Neural progenitor cell (in vitro differentiated cells): ENCODE results near the gene KIF11. TPM values are rescaled to one million over a fixed set of nuclear protein-coding genes. Genes with fewer than 3 reads are reported as not detected.

ENCODE experiments used
- DNase-seq: peaks from one replicate; pipeline ENCODE4 v3.0.0-alpha.2; 2016; ENCODE audit warnings: low spot score
- H2AFZ ChIP-seq: fragments of 200-600 bp; sonication (generic); replicated peaks from 2 replicates; pipeline ENCODE4 v1.6.1; 2016; ENCODE audit warnings: antibody characterized with exemption
- H3F3A ChIP-seq: fragments of 200-600 bp; sonication (generic); 2 replicates; pipeline ENCODE4 v1.6.1; 2016; ENCODE audit warnings: antibody characterized with exemption, low read depth
- H3K27ac ChIP-seq: fragments of 200-600 bp; sonication (generic); 2 replicates; pipeline ENCODE4 v1.5.1; 2016; ENCODE audit warnings: mild to moderate bottlenecking
- H3K27me3 ChIP-seq: fragments of 200-600 bp; sonication (generic); 2 replicates; pipeline ENCODE4 v1.6.1; 2016; ENCODE audit warnings: mild to moderate bottlenecking, moderate library complexity
- H3K36me3 ChIP-seq: fragments of 200-600 bp; sonication (generic); 2 replicates; pipeline ENCODE4 v1.5.1; 2016
- H3K4me1 ChIP-seq: fragments of 200-600 bp; sonication (generic); 2 replicates; pipeline ENCODE4 v1.6.1; 2016; ENCODE audit warnings: mixed run types
- H3K4me2 ChIP-seq: fragments of 200-600 bp; sonication (generic); 2 replicates; pipeline ENCODE4 v1.6.1; 2016
- H3K4me3 ChIP-seq: fragments of 200-600 bp; sonication (generic); 2 replicates; pipeline ENCODE4 v1.5.1; 2016
- H3K79me2 ChIP-seq: fragments of 200-600 bp; sonication (generic); 2 replicates; pipeline ENCODE4 v1.6.1; 2016; ENCODE audit warnings: low read depth
- H3K9ac ChIP-seq: fragments of 200-600 bp; sonication (generic); 2 replicates; pipeline ENCODE4 v1.6.1; 2016
- H3K9me3 ChIP-seq: fragments of 200-600 bp; sonication (generic); 2 replicates; pipeline ENCODE4 v1.5.1; 2016; ENCODE audit warnings: low read depth
- H4K20me1 ChIP-seq: fragments of 200-600 bp; sonication (generic); 2 replicates; pipeline ENCODE4 v1.6.1; 2016; ENCODE audit warnings: low read depth
- H3K27ac Mint-ChIP-seq: 3 replicates; pipeline ENCODE4 v1.8.0; 2021; ENCODE audit warnings: mixed read lengths
- H3K27me3 Mint-ChIP-seq: 2 replicates; pipeline ENCODE4 v1.8.0; 2022; ENCODE audit warnings: low read depth, mild to moderate bottlenecking, inconsistent platforms, moderate library complexity, mixed read lengths; ENCODE audit not compliant: insufficient read depth
- H3K36me3 Mint-ChIP-seq: 3 replicates; pipeline ENCODE4 v1.8.0; 2021; ENCODE audit warnings: mixed read lengths
- H3K4me1 Mint-ChIP-seq: 3 replicates; pipeline ENCODE4 v1.8.0; 2021; ENCODE audit warnings: mixed read lengths
- H3K4me3 Mint-ChIP-seq: 3 replicates; pipeline ENCODE4 v1.8.0; 2021; ENCODE audit warnings: mild to moderate bottlenecking, moderate library complexity, mixed read lengths
- H3K9me3 Mint-ChIP-seq: 3 replicates; pipeline ENCODE4 v1.8.0; 2020; ENCODE audit warnings: mixed read lengths
- EZH2 ChIP-seq: fragments of 200-600 bp; sonication (generic); IDR thresholded peaks from 2 replicates; pipeline ENCODE4 v1.6.1; 2017; ENCODE audit warnings: antibody characterized with exemption, mild to moderate bottlenecking, moderate library complexity
- EZH2phosphoT487 ChIP-seq: fragments of 200-600 bp; sonication (generic); IDR thresholded peaks from 2 replicates; pipeline ENCODE4 v1.6.1; 2017; ENCODE audit warnings: antibody characterized with exemption
- total RNA-seq: library from RNA; depleted of rRNA; stranded (reverse); fragments of >200 nt; gene quantifications from 2 replicates; pipeline ENCODE4 v1.2.3, GENCODE V29; 2015; ENCODE audit warnings: low replicate concordance
- TF ChIP-seq, protein P1 (sequence below): fragments of 200-600 bp; sonication (generic); IDR thresholded peaks from 2 replicates; pipeline ENCODE4 v1.5.1; 2017; ENCODE audit warnings: antibody characterized with exemption, mild to moderate bottlenecking

Gene KIF11
- total RNA-seq, 1 donor from 2014 or later: 128 TPM

DNA sequence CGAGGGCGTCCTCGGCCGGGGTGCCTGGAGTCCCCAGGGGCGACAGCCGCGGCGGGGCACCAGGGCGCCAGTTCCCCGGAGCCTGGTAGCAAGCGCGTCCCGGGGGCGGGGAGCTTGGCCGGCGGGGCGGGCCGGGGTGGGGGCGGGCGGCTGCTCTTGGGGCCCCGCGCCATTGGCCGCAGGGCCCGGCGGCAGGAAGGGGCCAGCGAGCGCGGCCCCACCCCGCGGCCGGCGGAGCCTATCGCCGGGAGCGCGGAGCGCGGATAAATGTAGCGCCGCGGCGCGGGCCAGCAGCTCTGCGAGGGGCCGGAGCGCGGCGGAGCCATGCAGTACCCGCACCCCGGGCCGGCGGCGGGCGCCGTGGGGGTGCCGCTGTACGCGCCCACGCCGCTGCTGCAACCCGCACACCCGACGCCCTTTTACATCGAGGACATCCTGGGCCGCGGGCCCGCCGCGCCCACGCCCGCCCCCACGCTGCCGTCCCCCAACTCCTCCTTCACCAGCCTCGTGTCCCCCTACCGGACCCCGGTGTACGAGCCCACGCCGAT, 96.8 kb downstream of the KIF11 start, which contains the start of gene HHEX:
Gene HHEX (plus strand): TSS at position 293 of the 548 bp plus-strand sequence. CDS start 32 bp downstream, at position 325.
- H3K36me3 Mint-ChIP-seq: no peaks in the 10 kb centered on the region
- Histone ChIP-seq H4K20me1 (peaks cover 56% of the 10 kb centered on the region), H3F3A (peaks cover 47% of the 10 kb centered on the region), H3K4me3 (peak within 1 kb of the TSS; percentile 43), H3K36me3 (no peaks in the 10 kb centered on the region), H3K9ac (no peak within 1 kb of the TSS), H2AFZ (peak within 1 kb of the TSS; percentile 88), H3K4me1 (peaks cover 8% of the 10 kb centered on the region), H3K4me2 (peak within 1 kb of the TSS; percentile 75), H3K27ac (no peak within 1 kb of the TSS), H3K79me2 (no peaks in the 10 kb centered on the region), H3K27me3 (peaks cover 88% of the 10 kb centered on the region), H3K9me3 (no peaks in the 10 kb centered on the region)
- H3K27ac Mint-ChIP-seq: no peak within 1 kb of the TSS
- TF ChIP-seq EZH2: no peak
- TF ChIP-seq, protein P1, sequence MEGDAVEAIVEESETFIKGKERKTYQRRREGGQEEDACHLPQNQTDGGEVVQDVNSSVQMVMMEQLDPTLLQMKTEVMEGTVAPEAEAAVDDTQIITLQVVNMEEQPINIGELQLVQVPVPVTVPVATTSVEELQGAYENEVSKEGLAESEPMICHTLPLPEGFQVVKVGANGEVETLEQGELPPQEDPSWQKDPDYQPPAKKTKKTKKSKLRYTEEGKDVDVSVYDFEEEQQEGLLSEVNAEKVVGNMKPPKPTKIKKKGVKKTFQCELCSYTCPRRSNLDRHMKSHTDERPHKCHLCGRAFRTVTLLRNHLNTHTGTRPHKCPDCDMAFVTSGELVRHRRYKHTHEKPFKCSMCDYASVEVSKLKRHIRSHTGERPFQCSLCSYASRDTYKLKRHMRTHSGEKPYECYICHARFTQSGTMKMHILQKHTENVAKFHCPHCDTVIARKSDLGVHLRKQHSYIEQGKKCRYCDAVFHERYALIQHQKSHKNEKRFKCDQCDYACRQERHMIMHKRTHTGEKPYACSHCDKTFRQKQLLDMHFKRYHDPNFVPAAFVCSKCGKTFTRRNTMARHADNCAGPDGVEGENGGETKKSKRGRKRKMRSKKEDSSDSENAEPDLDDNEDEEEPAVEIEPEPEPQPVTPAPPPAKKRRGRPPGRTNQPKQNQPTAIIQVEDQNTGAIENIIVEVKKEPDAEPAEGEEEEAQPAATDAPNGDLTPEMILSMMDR: no peak
- TF ChIP-seq EZH2phosphoT487: no peak
- peak within 1 kb of the TSS; percentile 79 for H3K4me3 Mint-ChIP-seq
- H3K27me3 Mint-ChIP-seq: peaks cover 73% of the 10 kb centered on the region
- peaks cover 16% of the 10 kb centered on the region for H3K4me1 Mint-ChIP-seq
- peaks cover 23% of the 10 kb centered on the region for H3K9me3 Mint-ChIP-seq
- DNase-seq: peak; percentile 79

DNA sequence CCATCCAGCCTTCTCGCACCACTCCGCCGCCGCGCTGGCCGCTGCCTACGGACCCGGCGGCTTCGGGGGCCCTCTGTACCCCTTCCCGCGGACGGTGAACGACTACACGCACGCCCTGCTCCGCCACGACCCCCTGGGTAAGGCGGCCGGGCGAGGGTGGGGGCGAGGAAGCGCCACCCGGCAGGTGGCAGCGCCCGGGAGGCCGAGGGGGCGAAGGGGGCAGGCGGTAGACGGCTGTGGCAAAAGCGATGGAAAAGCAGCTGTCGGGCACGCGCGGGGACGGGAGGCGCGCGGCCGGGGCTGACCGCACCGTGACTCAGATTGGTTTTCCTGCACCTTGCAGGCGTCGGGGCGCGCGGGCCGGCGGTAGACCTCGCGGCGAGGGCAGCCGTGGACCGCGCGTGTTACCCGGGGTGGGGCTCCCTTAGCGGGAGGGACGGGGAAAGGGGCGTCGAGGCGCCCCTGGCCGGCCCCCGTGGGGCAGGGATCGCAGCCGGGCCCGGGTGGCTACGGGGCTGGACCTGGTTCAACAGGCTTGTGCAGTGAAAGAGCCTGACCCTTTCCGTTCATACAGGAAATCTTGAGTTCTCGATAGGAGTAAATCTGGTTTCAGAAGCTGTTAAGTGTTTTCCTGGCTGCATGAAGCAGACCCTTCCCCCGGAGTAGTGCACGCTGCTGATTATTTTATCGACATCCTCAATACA, 97.4 kb downstream of the KIF11 start:
- TF ChIP-seq EZH2 (peak; percentile 97), EZH2phosphoT487 (peak; percentile 97)
- TF ChIP-seq, protein P1: no peak
- H3K27me3 ChIP-seq: peaks cover 95% of the 10 kb centered on the region
- H3K27ac Mint-ChIP-seq: no peak overlapping the region
- peaks cover 21% of the 10 kb centered on the region for H3K9me3 Mint-ChIP-seq
- H2AFZ ChIP-seq: peak overlapping the region; percentile 81
- H3K9ac ChIP-seq: no peak overlapping the region
- peak overlapping the region; percentile 72 for H3K4me3 Mint-ChIP-seq
- no peaks in the 10 kb centered on the region for H3K36me3 ChIP-seq
- no peaks in the 10 kb centered on the region for H3K36me3 Mint-ChIP-seq
- peaks cover 47% of the 10 kb centered on the region for H3F3A ChIP-seq
- H3K27ac ChIP-seq: no peak overlapping the region
- peaks cover 80% of the 10 kb centered on the region for H3K27me3 Mint-ChIP-seq
- peak overlapping the region; percentile 75 for H3K4me2 ChIP-seq
- H3K9me3 ChIP-seq: no peaks in the 10 kb centered on the region
- peak; percentile 58 for DNase-seq
- H4K20me1 ChIP-seq: peaks cover 62% of the 10 kb centered on the region
- H3K4me1 ChIP-seq: peaks cover 8% of the 10 kb centered on the region
- peak overlapping the region; percentile 43 for H3K4me3 ChIP-seq
- peaks cover 18% of the 10 kb centered on the region for H3K4me1 Mint-ChIP-seq
- no peaks in the 10 kb centered on the region for H3K79me2 ChIP-seq

DNA sequence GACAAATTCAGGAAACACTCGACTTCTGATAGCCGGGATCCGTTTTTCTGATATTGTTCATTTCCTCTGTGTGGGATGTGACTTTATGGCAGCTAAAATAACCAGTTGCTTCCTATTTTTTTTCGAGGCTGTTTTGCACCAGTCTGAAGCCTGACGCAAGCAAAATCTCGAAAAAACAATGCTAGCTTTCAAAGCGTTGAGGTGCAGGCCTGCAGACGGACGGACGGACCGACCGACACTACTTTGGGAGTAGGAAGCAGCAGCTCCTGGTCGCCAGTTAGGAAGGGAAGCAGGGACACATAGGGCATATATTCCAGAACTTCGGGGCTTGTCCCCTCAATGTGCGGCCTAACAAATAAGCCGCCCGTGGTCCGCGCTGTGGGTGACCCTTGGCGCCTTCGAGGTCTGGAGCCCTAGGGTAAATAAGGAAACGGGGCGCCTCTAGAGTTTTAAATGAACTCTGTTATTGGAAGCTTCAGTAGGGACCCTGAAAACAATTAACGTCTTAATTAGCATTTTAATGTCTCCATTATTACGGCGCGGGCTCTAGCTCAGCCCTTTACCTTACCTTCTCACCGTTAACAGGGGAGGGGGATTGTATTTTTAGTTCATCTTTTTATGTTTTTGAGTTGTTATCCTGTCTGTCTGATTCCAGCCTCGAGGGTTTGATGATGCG, 98.1 kb downstream of the KIF11 start:
- Histone ChIP-seq H3K27me3 (peaks cover 99% of the 10 kb centered on the region), H4K20me1 (peaks cover 65% of the 10 kb centered on the region), H3K4me1 (peaks cover 8% of the 10 kb centered on the region), H3K36me3 (no peaks in the 10 kb centered on the region), H3K27ac (no peak overlapping the region), H3K4me2 (peak overlapping the region; percentile 75), H3F3A (peaks cover 47% of the 10 kb centered on the region), H3K79me2 (no peaks in the 10 kb centered on the region), H2AFZ (no peak overlapping the region), H3K4me3 (peak overlapping the region; percentile 43), H3K9me3 (no peaks in the 10 kb centered on the region), H3K9ac (no peak overlapping the region)
- Mint-ChIP-seq H3K4me3 (peak overlapping the region; percentile 72), H3K27me3 (peaks cover 79% of the 10 kb centered on the region), H3K9me3 (peaks cover 17% of the 10 kb centered on the region), H3K27ac (no peak overlapping the region), H3K4me1 (peaks cover 21% of the 10 kb centered on the region), H3K36me3 (no peaks in the 10 kb centered on the region)
- peak; percentile 58 for DNase-seq
- TF ChIP-seq, protein P1: no peak
- peak; percentile 65 for TF ChIP-seq EZH2
